GM18519 (cell line): ENCODE results near the gene TMC7.
"Not testable (repeated sequence)": the region's sequence is repeated elsewhere in the genome, so short reads cannot be mapped to it uniquely, and the experiment has no call there.

ENCODE experiments used
- ATAC-seq: cut with Tn5 transposase; IDR thresholded peaks from one replicate; pipeline ENCODE4 v1.9.1; 2021; ENCODE audit warnings: mild to moderate bottlenecking, moderate library complexity; ENCODE audit not compliant: unreplicated experiment, low FRiP score

The TMC7 gene

GRCh38 chr16:18975109-18975508, 8.6 kb upstream of the TMC7 start:
- no peak for ATAC-seq

GRCh38 chr16:18979936-18980335, 3.8 kb upstream of the TMC7 start:
- ATAC-seq = no peak

- no peak for ATAC-seq
Observed at GRCh38 chr16:18984435-18985005, 786 bp downstream of the TMC7 start.

- ATAC-seq = not testable (repeated sequence)
Observed at GRCh38 chr16:18985256-18985655, 1.5 kb downstream of the TMC7 start.

GRCh38 chr16:18991731-18992130, 8.0 kb downstream of the TMC7 start:
- not testable (repeated sequence) for ATAC-seq

GRCh38 chr16:18993531-18993930, 9.8 kb downstream of the TMC7 start:
- not testable (repeated sequence) for ATAC-seq

GRCh38 chr16:18994181-18994580, 10.4 kb downstream of the TMC7 start:
- ATAC-seq = not testable (repeated sequence)

- not testable (repeated sequence) for ATAC-seq
Observed at GRCh38 chr16:18995406-18995805, 11.7 kb downstream of the TMC7 start.

GRCh38 chr16:18996536-18996935, 12.8 kb downstream of the TMC7 start:
- not testable (repeated sequence) for ATAC-seq

- ATAC-seq = not testable (repeated sequence)
Observed at GRCh38 chr16:18997001-18997400, 13.3 kb downstream of the TMC7 start.

GRCh38 chr16:18999045-18999393, 15.3 kb downstream of the TMC7 start:
- ATAC-seq = no peak

- no peak for ATAC-seq
Observed at GRCh38 chr16:19001788-19002187, 18.1 kb downstream of the TMC7 start.

GRCh38 chr16:19003935-19004334, 20.2 kb downstream of the TMC7 start:
- no peak for ATAC-seq

- ATAC-seq = no peak
Observed at GRCh38 chr16:19005561-19006445, 22.1 kb downstream of the TMC7 start.

- no peak for ATAC-seq
Observed at GRCh38 chr16:19006446-19007315, 22.9 kb downstream of the TMC7 start.

- no peak for ATAC-seq
Observed at GRCh38 chr16:19008245-19009169, 24.8 kb downstream of the TMC7 start.

GRCh38 chr16:19011169-19011731, 27.5 kb downstream of the TMC7 start:
- no peak for ATAC-seq

GRCh38 chr16:19014461-19014860, 30.7 kb downstream of the TMC7 start:
- ATAC-seq = no peak

- no peak for ATAC-seq
Observed at GRCh38 chr16:19017179-19017578, 33.4 kb downstream of the TMC7 start.

GRCh38 chr16:19020689-19021088, 37.0 kb downstream of the TMC7 start:
- ATAC-seq = no peak
